Omental fat pad (tissue), 4 donors: ENCODE measurements around the gene DUX4. TPM values are rescaled to one million over a fixed set of nuclear protein-coding genes. Genes with fewer than 3 reads are reported as not detected.
"Not testable (repeated sequence)": the region's sequence is repeated elsewhere in the genome, so short reads cannot be mapped to it uniquely, and the experiment has no call there.

Experiments
- ATAC-seq: fragments of 150-250 bp; one replicate; pipeline ENCODE4 v1.9.1; 2016; ENCODE audit warnings: mild to moderate bottlenecking, moderate library complexity; ENCODE audit not compliant: low FRiP score
- DNase-seq: peaks from one replicate; pipeline ENCODE4 v3.0.0-alpha.2; 2019; ENCODE audit warnings: low spot score
- small RNA-seq: library from RNA; depleted of rRNA; stranded (forward); fragments of <200 nt; gene quantifications from one replicate; pipeline ENCODE3, GENCODE V24; 2016
- total RNA-seq, 4 donors: library from RNA; depleted of rRNA; stranded (reverse); fragments of >200 nt; gene quantifications; one replicate each; pipeline ENCODE4 v1.1.0, GENCODE V29; 2016
- TF ChIP-seq, protein P1 (sequence below), 3 donors: fragments of 450-650 bp; IDR thresholded peaks; one replicate each; pipeline ENCODE4 v1.5.1; 2016 to 2017; ENCODE audit warnings: antibody characterized with exemption in 3 of 3, mild to moderate bottlenecking in 3 of 3, moderate library complexity in 2 of 3

Gene DUX4
- total RNA-seq, result not detected

DNA sequence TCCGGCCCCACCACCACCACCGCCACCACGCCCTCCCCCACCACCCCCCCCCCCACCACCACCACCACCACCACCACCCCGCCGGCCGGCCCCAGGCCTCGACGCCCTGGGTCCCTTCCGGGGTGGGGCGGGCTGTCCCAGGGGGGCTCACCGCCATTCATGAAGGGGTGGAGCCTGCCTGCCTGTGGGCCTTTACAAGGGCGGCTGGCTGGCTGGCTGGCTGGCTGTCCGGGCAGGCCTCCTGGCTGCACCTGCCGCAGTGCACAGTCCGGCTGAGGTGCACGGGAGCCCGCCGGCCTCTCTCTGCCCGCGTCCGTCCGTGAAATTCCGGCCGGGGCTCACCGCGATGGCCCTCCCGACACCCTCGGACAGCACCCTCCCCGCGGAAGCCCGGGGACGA lies at the start of gene DUX4:
TSS of gene DUX4 (plus strand) at position 347 of the 400 bp plus-strand sequence. CDS start at position 347, 0 bp downstream.
- TF ChIP-seq, protein P1, sequence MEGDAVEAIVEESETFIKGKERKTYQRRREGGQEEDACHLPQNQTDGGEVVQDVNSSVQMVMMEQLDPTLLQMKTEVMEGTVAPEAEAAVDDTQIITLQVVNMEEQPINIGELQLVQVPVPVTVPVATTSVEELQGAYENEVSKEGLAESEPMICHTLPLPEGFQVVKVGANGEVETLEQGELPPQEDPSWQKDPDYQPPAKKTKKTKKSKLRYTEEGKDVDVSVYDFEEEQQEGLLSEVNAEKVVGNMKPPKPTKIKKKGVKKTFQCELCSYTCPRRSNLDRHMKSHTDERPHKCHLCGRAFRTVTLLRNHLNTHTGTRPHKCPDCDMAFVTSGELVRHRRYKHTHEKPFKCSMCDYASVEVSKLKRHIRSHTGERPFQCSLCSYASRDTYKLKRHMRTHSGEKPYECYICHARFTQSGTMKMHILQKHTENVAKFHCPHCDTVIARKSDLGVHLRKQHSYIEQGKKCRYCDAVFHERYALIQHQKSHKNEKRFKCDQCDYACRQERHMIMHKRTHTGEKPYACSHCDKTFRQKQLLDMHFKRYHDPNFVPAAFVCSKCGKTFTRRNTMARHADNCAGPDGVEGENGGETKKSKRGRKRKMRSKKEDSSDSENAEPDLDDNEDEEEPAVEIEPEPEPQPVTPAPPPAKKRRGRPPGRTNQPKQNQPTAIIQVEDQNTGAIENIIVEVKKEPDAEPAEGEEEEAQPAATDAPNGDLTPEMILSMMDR (IDR thresholded peaks at IDR 0.05), result peak in 1 of 3 donors; percentile 15
- not testable (repeated sequence) for ATAC-seq
- peak; percentile 22 for DNase-seq

DNA sequence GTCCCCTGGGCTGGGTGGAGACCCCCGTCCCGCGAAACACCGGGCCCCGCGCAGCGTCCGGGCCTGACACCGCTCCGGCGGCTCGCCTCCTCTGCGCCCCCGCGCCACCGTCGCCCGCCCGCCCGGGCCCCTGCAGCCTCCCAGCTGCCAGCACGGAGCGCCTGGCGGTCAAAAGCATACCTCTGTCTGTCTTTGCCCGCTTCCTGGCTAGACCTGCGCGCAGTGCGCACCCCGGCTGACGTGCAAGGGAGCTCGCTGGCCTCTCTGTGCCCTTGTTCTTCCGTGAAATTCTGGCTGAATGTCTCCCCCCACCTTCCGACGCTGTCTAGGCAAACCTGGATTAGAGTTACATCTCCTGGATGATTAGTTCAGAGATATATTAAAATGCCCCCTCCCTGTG lies 1.9 kb downstream of the DUX4 start:
- ATAC-seq, DNase-seq: not testable (repeated sequence)

DNA sequence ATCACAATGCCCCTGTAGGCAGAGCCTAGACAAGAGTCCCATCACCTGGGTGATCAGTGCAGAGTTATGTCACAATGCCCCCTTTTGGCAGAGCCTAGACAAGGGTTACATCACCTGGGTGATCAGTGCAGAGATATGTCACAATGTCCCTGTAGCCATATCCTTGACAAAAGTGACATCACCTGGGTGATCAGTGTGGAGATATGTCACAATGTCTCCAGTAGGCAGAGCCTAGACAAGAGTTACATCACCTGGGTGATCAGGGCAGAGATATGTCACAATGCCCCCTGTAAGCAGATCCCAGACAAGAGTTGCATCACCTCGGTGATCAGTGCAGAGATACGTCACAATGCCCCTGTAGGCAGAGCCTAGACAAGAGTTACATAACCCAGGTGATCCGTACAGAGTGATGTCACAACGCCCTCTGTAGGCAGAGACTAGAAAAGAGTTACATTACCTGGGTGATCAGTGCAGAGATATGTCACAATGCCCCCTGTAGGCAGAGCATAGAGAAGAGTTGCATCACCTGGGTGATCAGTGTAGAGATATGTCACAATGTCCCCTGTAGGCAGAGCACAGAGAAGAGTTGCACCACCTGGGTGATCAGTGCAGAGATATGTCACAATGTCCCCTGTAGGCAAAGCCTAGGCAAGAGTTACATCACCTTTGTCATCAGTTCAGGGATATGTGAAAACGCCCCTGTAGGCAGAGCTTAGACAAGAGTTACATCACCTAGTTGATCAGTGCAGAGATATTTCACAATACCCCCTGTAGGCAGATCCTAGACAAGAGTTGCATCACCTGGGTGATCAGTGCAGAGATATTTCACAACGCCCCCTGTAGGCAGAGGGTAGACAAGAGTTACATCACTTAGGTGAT lies 4.4 kb downstream of the DUX4 start:
- not testable (repeated sequence) for DNase-seq
- peak; percentile 71 for ATAC-seq

DNA sequence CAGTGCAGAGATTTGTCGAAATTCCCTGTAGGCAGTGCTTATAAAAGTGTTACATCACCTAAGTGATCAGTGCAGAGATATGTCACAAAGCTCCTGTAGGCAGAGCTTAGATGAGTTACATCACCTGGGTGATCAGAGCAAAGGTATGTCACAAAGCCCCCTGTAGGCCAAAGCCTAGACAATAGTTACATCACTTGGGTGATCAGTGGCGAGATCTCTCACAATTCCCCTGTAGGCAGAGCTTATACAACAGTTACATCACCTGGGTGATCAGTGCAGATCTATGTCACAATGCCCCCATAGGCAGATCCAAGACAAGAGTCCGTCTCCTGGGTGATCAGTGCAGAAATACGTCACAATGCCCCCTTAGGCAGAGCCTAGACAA lies 5.0 kb downstream of the DUX4 start:
- DNase-seq, ATAC-seq: not testable (repeated sequence)

DNA sequence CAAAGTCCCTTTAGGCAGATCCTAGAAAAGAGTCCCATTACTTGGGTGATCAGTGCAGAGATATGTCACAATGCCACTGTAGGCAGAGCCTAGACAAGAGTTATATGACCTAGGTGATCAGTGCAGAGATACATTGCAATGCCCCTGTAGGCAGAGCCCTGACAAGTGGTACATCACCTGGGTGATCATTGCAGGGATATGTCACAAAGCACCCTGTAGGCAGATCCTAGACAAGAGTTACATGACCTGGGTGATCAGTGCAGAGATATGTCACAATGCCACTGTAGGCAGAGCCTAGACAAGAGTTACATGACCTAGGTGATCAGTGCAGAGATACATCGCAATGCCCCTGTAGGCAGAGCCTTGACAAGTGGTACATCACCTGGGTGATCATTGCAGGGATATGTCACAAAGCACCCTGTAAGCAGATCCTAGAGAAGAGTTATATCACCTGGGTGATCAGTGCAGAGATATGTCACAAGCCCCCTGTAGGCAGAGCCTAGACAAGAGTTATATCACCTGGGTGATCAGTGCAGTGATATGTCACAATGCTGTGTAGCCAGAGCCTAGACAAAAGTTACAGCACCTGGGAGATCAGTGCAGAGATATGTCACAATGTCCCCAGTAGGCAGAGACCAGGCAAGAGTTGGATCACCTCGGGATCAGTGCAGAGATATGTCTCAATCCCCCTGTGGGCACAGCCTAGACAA lies 5.6 kb downstream of the DUX4 start:
- DNase-seq, result not testable (repeated sequence)
- ATAC-seq, result peak; percentile 92

DNA sequence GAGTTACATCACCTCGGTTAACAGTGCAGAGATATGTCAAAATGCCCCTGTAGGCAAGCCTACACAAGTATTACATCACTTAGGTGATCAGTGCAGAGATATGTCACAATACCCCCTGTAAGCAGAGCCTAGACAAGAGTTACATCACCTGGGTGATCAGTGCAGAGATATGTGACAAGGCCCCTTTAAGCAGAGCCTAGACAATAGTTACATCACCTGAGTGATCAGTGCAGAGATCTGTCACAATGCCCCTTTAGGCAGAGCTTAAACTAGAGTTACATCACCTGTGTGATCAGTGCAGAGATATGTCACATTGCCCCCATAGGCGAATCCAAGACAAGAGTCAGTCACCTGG lies 6.1 kb downstream of the DUX4 start:
- not testable (repeated sequence) for DNase-seq
- peak; percentile 60 for ATAC-seq

DNA sequence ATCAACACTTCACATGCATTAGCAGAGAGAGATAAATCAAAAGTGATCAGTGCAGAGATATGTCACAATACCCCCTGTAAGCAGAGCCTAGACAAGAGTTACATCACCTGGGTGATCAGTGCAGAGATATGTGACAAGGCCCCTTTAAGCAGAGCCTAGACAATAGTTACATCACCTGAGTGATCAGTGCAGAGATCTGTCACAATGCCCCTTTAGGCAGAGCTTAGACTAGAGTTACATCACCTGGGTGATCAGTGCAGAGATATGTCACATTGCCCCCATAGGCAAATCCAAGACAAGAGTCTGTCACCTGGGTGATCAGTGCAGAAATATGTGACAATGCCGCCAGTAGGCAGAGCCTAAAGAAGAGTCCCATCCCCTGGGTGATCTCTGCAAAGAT lies 7.4 kb downstream of the DUX4 start:
- ATAC-seq, DNase-seq: not testable (repeated sequence)

DNA sequence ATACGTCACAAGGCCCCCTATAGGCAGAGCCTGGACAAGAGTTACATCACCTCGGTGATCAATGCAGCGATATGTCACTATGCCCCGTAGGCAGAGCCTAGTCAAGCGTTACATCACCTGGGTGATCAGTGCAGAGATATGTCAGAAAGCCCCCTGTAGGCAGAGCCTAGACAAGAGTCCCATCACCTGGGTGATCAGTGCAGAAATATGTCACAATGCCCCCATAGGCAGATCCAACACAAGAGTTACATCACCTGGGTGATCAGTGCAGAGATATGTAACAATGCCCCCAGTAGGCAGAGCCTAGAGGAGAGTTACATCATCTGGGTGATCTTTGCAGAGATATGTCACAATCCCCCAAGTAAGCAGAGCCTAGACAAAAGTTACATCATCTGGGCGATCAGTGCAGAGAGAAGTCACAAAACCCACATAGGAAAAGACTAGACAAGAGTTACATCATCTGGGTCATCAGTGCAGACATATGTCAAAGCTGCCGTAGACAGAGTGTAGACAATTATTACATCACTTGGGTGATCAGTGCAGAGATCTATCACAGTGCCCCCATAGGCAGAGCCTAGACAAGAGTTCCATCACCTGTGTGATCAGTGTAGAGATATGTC lies 8.0 kb downstream of the DUX4 start:
- ATAC-seq, result not testable (repeated sequence)
- peak; percentile 24 for DNase-seq

DNA sequence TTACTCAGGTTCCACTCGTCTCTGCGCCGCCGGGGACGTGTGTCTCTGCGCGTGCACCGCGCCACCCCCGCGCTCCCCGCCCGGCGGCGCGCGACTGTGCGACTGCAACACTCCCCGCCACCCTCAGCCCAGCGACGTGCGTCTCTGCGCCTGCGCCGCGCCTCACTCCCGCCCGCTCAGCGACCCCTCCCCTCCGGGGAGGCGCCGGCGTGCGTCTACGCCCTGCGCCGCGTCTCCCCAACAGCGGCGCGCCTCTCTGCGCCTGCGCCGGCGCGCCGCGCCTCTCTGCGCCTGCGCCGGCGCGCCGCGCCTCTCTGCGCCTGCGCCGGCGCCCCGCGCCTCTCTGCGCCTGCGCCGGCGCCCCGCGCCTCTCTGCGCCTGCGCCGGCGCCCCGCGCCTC lies 29.9 kb downstream of the DUX4 start:
- ATAC-seq, DNase-seq: not testable (repeated sequence)

Small RNAs within 50 kb of the gene (small RNA-seq; reads per million reads assigned to genes)
- gene AC215524.1, result not detected

Other genes starting within 250 kb of the DUX4 start
- gene FRG1, start 232.9 kb upstream of the DUX4 start, total RNA-seq, result 10 to 100 TPM; 33.1 to 41.3 (median 34.0) TPM
- not detected for gene FRG2, start 146.5 kb upstream of the DUX4 start, total RNA-seq
- not detected for gene DBET, start 109.3 kb upstream of the DUX4 start, total RNA-seq